A673 (cell line): ENCODE measurements around the gene TCF20. TPM values are rescaled to one million over a fixed set of nuclear protein-coding genes. Genes with fewer than 3 reads are reported as not detected.

Experiments
- BruUV-seq: library from RNA; stranded (reverse); fragments of 400-500 nt; replicated peaks from 2 replicates; lab custom pipeline; 2021; lab: Mats Ljungman, UMichigan
- CTCF ChIA-PET: fragments of 300-600 bp; sonication (Branson Sonifier 250); formaldehyde crosslinking; loops from one replicate; lab custom pipeline; 2022; ENCODE audit warnings: antibody characterized with exemption; lab: Charles Lee
- POLR2A ChIA-PET: fragments of 300-600 bp; sonication (Branson Sonifier 250); formaldehyde crosslinking; loops from one replicate; lab custom pipeline; 2022; ENCODE audit warnings: antibody characterized with exemption; ENCODE audit not compliant: low non-redundant PET; lab: Charles Lee
- DNase-seq: peaks from one replicate; pipeline ENCODE4 v3.0.0-alpha.2; 2015; ENCODE audit warnings: low spot score
- H3K27ac ChIP-seq: fragments of 200-600 bp; sonication (generic); 2 replicates; pipeline ENCODE4 v1.5.1; 2016; ENCODE audit warnings: mixed run types, low read depth, mild to moderate bottlenecking, mixed read lengths, antibody characterized with exemption, low read length; ENCODE audit not compliant: poor library complexity, severe bottlenecking
- H3K27me3 ChIP-seq: fragments of 200-600 bp; sonication (generic); replicated peaks from 2 replicates; pipeline ENCODE4 v1.6.1; 2017; ENCODE audit warnings: mixed run types, low read depth, mild to moderate bottlenecking, mixed read lengths, antibody characterized with exemption, low read length; ENCODE audit not compliant: insufficient read depth, poor library complexity
- H3K36me3 ChIP-seq: fragments of 200-600 bp; sonication (generic); 2 replicates; pipeline ENCODE4 v1.6.1; 2016; ENCODE audit warnings: mixed run types, mild to moderate bottlenecking, mixed read lengths, antibody characterized with exemption, low read length; ENCODE audit not compliant: insufficient read depth, poor library complexity, severe bottlenecking
- H3K4me1 ChIP-seq: fragments of 200-600 bp; sonication (generic); 2 replicates; pipeline ENCODE4 v1.6.1; 2017; ENCODE audit warnings: mixed run types, mild to moderate bottlenecking, mixed read lengths, antibody characterized with exemption, low read length; ENCODE audit not compliant: insufficient read depth, poor library complexity, severe bottlenecking
- H3K4me3 ChIP-seq: fragments of 200-600 bp; sonication (generic); 2 replicates; pipeline ENCODE4 v1.5.1; 2016; ENCODE audit warnings: low read depth, mixed run types, mild to moderate bottlenecking, mixed read lengths, low read length; ENCODE audit not compliant: poor library complexity, severe bottlenecking
- H3K9me3 ChIP-seq: fragments of 200-600 bp; sonication (generic); 2 replicates; pipeline ENCODE4 v1.6.1; 2016; ENCODE audit warnings: mixed run types, low read depth, mild to moderate bottlenecking, mixed read lengths, antibody characterized with exemption, low read length; ENCODE audit not compliant: poor library complexity, severe bottlenecking
- CTCF ChIP-seq: fragments of 300-800, 200-600 bp; sonication (generic); conservative IDR thresholded peaks from 2 replicates; pipeline ENCODE4 v1.5.1; 2017; ENCODE audit warnings: low read depth, mild to moderate bottlenecking, antibody characterized with exemption, low read length, moderate library complexity, mixed read lengths
- EZH2 ChIP-seq: fragments of 200-600 bp; sonication (generic); IDR thresholded peaks from 2 replicates; pipeline ENCODE4 v1.6.1; 2017; ENCODE audit warnings: borderline replicate concordance, low read depth, mild to moderate bottlenecking, mixed read lengths, antibody characterized with exemption, low read length; ENCODE audit not compliant: poor library complexity, severe bottlenecking
- intact Hi-C: fragments of 100-400 bp; cut with micrococcal nuclease; formaldehyde crosslinking; loops from one replicate; pipeline ENCODE4 v1.10.0; 2022; ENCODE audit not compliant: unreplicated experiment
- total RNA-seq: library from RNA; stranded (reverse); gene quantifications from 2 replicates; pipeline ENCODE4 v1.2.3, GENCODE V29; 2021

Gene TCF20
- total RNA-seq, 1 experiment from 2014 or later: 69.3 TPM

GRCh38 chr22:42284202-42284591, 13.7 kb upstream of the TCF20 start:
- Histone ChIP-seq H3K9me3 (no peaks in the 10 kb centered on the region), H3K4me1 (peaks cover 1% of the 10 kb centered on the region), H3K36me3 (no peaks in the 10 kb centered on the region), H3K27me3 (no peaks in the 10 kb centered on the region), H3K27ac (no peak overlapping the region), H3K4me3 (peak overlapping the region; percentile 17)
- BruUV-seq: no TSS peak
- DNase-seq: no peak
- intact Hi-C loops: no loop called here
- POLR2A ChIA-PET: no interaction called here
- CTCF ChIA-PET: no interaction called here
- no peak for TF ChIP-seq EZH2
- TF ChIP-seq CTCF: no peak

GRCh38 chr22:42283278-42284201, 13.1 kb upstream of the TCF20 start:
- H3K36me3 ChIP-seq: no peaks in the 10 kb centered on the region
- no peak for DNase-seq
- H3K27ac ChIP-seq: no peak overlapping the region
- H3K4me3 ChIP-seq: peak overlapping the region; percentile 17
- CTCF ChIA-PET: no interaction called here
- intact Hi-C loops: no loop called here
- H3K9me3 ChIP-seq: no peaks in the 10 kb centered on the region
- BruUV-seq: no TSS peak
- no peaks in the 10 kb centered on the region for H3K27me3 ChIP-seq
- TF ChIP-seq CTCF: no peak
- TF ChIP-seq EZH2: no peak
- POLR2A ChIA-PET: interaction anchor here (0.6 kb wide), 1 partner anchor 81 kb away, joined by 11 read pairs; no protein-coding TSS in a partner anchor
- no peaks in the 10 kb centered on the region for H3K4me1 ChIP-seq

- CTCF ChIA-PET: no interaction called here
- H3K4me3 ChIP-seq: peak overlapping the region; percentile 17
- BruUV-seq: no TSS peak
Observed at GRCh38 chr22:42282943-42283277, 12.5 kb upstream of the TCF20 start.

More at GRCh38 chr22:42282943-42283277, 12.5 kb upstream of the TCF20 start:
- DNase-seq: no peak
- Histone ChIP-seq H3K36me3 (no peaks in the 10 kb centered on the region), H3K27ac (no peak overlapping the region), H3K4me1 (no peaks in the 10 kb centered on the region), H3K9me3 (no peaks in the 10 kb centered on the region), H3K27me3 (no peaks in the 10 kb centered on the region)
- TF ChIP-seq EZH2: no peak
- TF ChIP-seq CTCF: no peak
- POLR2A ChIA-PET: no interaction called here
- intact Hi-C loops: no loop called here
